Activated T-cell treated with anti-CD3 and anti-CD28 coated beads for 48 hours (primary cell): ENCODE results near the gene MBOAT2.

Source experiments
- DNase-seq: peaks from one replicate; pipeline ENCODE4 v3.0.0-alpha.2; 2020; ENCODE audit warnings: low read depth

MBOAT2 gene

GRCh38 chr2:9017411-9017810, 13.9 kb upstream of the MBOAT2 start:
- DNase-seq = no peak

GRCh38 chr2:9015998-9016397, 12.5 kb upstream of the MBOAT2 start:
- no peak for DNase-seq

- no peak for DNase-seq
These were observed 9.9 kb upstream of the MBOAT2 start for GRCh38 chr2:9013403-9013802.

- no peak for DNase-seq
These were observed 7.4 kb upstream of the MBOAT2 start for GRCh38 chr2:9010866-9011265.

- no peak for DNase-seq
These were observed 5.6 kb upstream of the MBOAT2 start for GRCh38 chr2:9008951-9009664.

- DNase-seq = no peak
These were observed 2.9 kb upstream of the MBOAT2 start for GRCh38 chr2:9006368-9006767.

- no peak for DNase-seq
These were observed 1.1 kb upstream of the MBOAT2 start for GRCh38 chr2:9004338-9005204.

GRCh38 chr2:9003366-9003615, 193 bp downstream of the MBOAT2 start:
- DNase-seq = no peak

GRCh38 chr2:9002637-9003365, 683 bp downstream of the MBOAT2 start:
- DNase-seq = no peak

- no peak for DNase-seq
These were observed 1.2 kb downstream of the MBOAT2 start for GRCh38 chr2:9002313-9002636.

- DNase-seq = no peak
These were observed 1.7 kb downstream of the MBOAT2 start for GRCh38 chr2:9001778-9002177.

GRCh38 chr2:9001229-9001628, 2.3 kb downstream of the MBOAT2 start:
- no peak for DNase-seq

- DNase-seq = no peak
These were observed 3.0 kb downstream of the MBOAT2 start for GRCh38 chr2:9000442-9000841.

GRCh38 chr2:8999797-9000196, 3.7 kb downstream of the MBOAT2 start:
- no peak for DNase-seq

- DNase-seq = no peak
These were observed 4.4 kb downstream of the MBOAT2 start for GRCh38 chr2:8999102-8999446.

GRCh38 chr2:8998418-8999101, 4.9 kb downstream of the MBOAT2 start:
- DNase-seq = no peak

GRCh38 chr2:8997631-8998030, 5.9 kb downstream of the MBOAT2 start:
- no peak for DNase-seq

- DNase-seq = no peak
These were observed 6.4 kb downstream of the MBOAT2 start for GRCh38 chr2:8997108-8997507.

- no peak for DNase-seq
These were observed 7.5 kb downstream of the MBOAT2 start for GRCh38 chr2:8996006-8996405.

- no peak for DNase-seq
These were observed 9.1 kb downstream of the MBOAT2 start for GRCh38 chr2:8994386-8994785.

- DNase-seq = no peak
These were observed 9.6 kb downstream of the MBOAT2 start for GRCh38 chr2:8993902-8994278.

GRCh38 chr2:8993196-8993901, 10.1 kb downstream of the MBOAT2 start:
- no peak for DNase-seq
